OCI-LY1 (cell line): Measurements from ENCODE around the gene TMEM11.

Experiments
- H2AFZ ChIP-seq: fragments of 200-600 bp; sonication (generic), shearing (Covaris generic); 2 replicates; pipeline ENCODE4 v1.6.0; 2014; ENCODE audit warnings: antibody characterized with exemption, mild to moderate bottlenecking, low read length
- H3F3A ChIP-seq: fragments of 200-600 bp; sonication (generic), shearing (Covaris generic); 2 replicates; pipeline ENCODE4 v1.6.0; 2014; ENCODE audit warnings: mild to moderate bottlenecking, antibody characterized with exemption, low read length, moderate library complexity; ENCODE audit not compliant: insufficient read depth
- H3K27ac ChIP-seq: fragments of 200-600 bp; sonication (generic); 2 replicates; pipeline ENCODE4 v1.5.1; 2014; ENCODE audit warnings: low read length, mixed run types, mild to moderate bottlenecking, low read depth; ENCODE audit not compliant: poor library complexity, severe bottlenecking
- H3K27me3 ChIP-seq: fragments of 200-600 bp; sonication (generic); 2 replicates; pipeline ENCODE4 v1.6.0; 2014; ENCODE audit warnings: antibody characterized with exemption, mild to moderate bottlenecking, low read length, moderate library complexity; ENCODE audit not compliant: insufficient read depth
- H3K36me3 ChIP-seq: fragments of 200-600 bp; sonication (generic); 2 replicates; pipeline ENCODE4 v1.6.1; 2014; ENCODE audit warnings: mild to moderate bottlenecking, antibody characterized with exemption, low read length, moderate library complexity, mixed read lengths; ENCODE audit not compliant: insufficient read depth
- H3K4me1 ChIP-seq: fragments of 200-600 bp; sonication (generic); 2 replicates; pipeline ENCODE4 v1.5.1; 2014; ENCODE audit warnings: mild to moderate bottlenecking, low read length, moderate library complexity; ENCODE audit not compliant: insufficient read depth, severe bottlenecking
- H3K4me2 ChIP-seq: fragments of 200-600 bp; sonication (generic), shearing (Covaris generic); 2 replicates; pipeline ENCODE4 v1.6.1; 2014; ENCODE audit warnings: low read length
- H3K4me3 ChIP-seq: fragments of 200-600 bp; sonication (generic); 2 replicates; pipeline ENCODE4 v1.5.1; 2014; ENCODE audit warnings: low read length, low read depth, mild to moderate bottlenecking, mixed read lengths; ENCODE audit not compliant: poor library complexity, severe bottlenecking
- H3K79me2 ChIP-seq: fragments of 200-600 bp; shearing (Covaris generic); 2 replicates; pipeline ENCODE4 v1.6.1; 2016; ENCODE audit warnings: mixed run types, low read length, mixed read lengths; ENCODE audit not compliant: insufficient read depth
- H3K9ac ChIP-seq: fragments of 200-600 bp; sonication (generic), shearing (Covaris generic); 2 replicates; pipeline ENCODE4 v1.6.1; 2014; ENCODE audit warnings: mild to moderate bottlenecking, low read length, mixed read lengths
- H3K9me2 ChIP-seq: fragments of 200-600 bp; sonication (generic), shearing (Covaris generic); 2 replicates; pipeline ENCODE4 v1.6.1; 2014; ENCODE audit warnings: low read depth, mild to moderate bottlenecking, low read length, mixed read lengths
- H3K9me3 ChIP-seq: fragments of 200-600 bp; shearing (Covaris generic); 2 replicates; pipeline ENCODE4 v1.6.1; 2014; ENCODE audit warnings: low read length, mixed read lengths
- H4K20me1 ChIP-seq: fragments of 200-600 bp; sonication (generic), shearing (Covaris generic); 2 replicates; pipeline ENCODE4 v1.6.0; 2016; ENCODE audit warnings: mild to moderate bottlenecking, low read length; ENCODE audit not compliant: insufficient read depth
- EZH2 ChIP-seq: fragments of 200-600 bp; sonication (generic), shearing (Covaris generic); IDR thresholded peaks from 2 replicates; pipeline ENCODE4 v1.8.0; 2017; ENCODE audit warnings: borderline replicate concordance, mixed run types, mild to moderate bottlenecking, antibody characterized with exemption, low read length, moderate library complexity, mixed read lengths
- TF ChIP-seq, protein P1 (sequence below): fragments of 200-600 bp; sonication (generic), shearing (Covaris generic); IDR thresholded peaks from 2 replicates; pipeline ENCODE4 v1.5.1; 2017; ENCODE audit warnings: mild to moderate bottlenecking, antibody characterized with exemption, low read length, moderate library complexity, mixed read lengths

Gene TMEM11

DNA sequence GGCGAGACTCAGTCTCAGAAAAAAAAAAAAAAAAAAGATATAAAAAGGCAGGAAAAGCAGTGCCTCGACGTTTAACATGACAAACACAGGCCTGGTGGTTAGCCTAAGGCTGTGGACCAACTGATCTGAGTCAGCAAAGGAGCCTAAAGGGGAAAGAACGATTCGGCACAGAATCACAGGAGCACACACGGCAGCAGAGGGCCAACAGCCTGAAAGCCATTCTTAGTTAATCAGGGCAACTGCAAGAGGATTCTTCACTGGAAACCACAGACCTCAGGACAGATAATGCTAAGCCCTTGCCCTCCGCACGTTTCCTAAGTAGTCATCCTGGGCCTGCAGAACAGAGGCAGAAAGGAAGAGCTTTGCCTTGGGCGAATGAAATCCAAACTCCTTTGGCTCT lies 14.7 kb downstream of the TMEM11 start:
- no peaks in the 10 kb centered on the region for H4K20me1 ChIP-seq
- no peaks in the 10 kb centered on the region for H3K9me2 ChIP-seq
- peaks cover 27% of the 10 kb centered on the region for H3K36me3 ChIP-seq
- no peak for TF ChIP-seq EZH2
- TF ChIP-seq, protein P1, sequence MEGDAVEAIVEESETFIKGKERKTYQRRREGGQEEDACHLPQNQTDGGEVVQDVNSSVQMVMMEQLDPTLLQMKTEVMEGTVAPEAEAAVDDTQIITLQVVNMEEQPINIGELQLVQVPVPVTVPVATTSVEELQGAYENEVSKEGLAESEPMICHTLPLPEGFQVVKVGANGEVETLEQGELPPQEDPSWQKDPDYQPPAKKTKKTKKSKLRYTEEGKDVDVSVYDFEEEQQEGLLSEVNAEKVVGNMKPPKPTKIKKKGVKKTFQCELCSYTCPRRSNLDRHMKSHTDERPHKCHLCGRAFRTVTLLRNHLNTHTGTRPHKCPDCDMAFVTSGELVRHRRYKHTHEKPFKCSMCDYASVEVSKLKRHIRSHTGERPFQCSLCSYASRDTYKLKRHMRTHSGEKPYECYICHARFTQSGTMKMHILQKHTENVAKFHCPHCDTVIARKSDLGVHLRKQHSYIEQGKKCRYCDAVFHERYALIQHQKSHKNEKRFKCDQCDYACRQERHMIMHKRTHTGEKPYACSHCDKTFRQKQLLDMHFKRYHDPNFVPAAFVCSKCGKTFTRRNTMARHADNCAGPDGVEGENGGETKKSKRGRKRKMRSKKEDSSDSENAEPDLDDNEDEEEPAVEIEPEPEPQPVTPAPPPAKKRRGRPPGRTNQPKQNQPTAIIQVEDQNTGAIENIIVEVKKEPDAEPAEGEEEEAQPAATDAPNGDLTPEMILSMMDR, result no peak
- peak overlapping the region; percentile 62; the same call in 1 of the 2 replicates for H3K4me2 ChIP-seq
- no peak overlapping the region for H2AFZ ChIP-seq
- peak overlapping the region; percentile 48; the same call in 1 of the 2 replicates for H3K9ac ChIP-seq
- H3F3A ChIP-seq, result no peaks in the 10 kb centered on the region
- no peaks in the 10 kb centered on the region for H3K27me3 ChIP-seq
- H3K79me2 ChIP-seq, result peaks cover 19% of the 10 kb centered on the region; the same call in 1 of the 2 replicates
- H3K4me3 ChIP-seq, result no peak overlapping the region
- H3K4me1 ChIP-seq, result peaks cover 40% of the 10 kb centered on the region
- no peaks in the 10 kb centered on the region for H3K9me3 ChIP-seq
- H3K27ac ChIP-seq, result peak overlapping the region; percentile 89

DNA sequence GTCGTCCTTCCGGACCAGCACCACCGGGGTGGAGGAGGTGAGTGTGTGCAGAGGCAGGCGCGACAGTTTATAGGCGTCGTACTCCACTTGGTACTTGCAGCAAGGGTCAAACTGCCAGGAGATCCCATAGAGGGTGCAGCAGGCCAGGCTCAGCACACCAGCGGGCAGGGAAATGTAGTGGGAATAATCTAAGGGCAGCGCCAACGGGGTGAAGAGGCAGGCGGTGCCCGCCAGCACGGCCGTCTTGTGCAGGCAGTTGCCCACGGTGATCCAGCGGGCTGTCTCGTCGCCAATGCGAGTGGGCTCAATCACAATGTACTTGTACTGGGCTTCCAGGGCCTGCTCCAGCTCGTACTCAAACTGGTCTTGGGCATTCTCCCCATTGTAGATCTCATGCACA lies 15.6 kb downstream of the TMEM11 start:
- Histone ChIP-seq H3F3A (no peaks in the 10 kb centered on the region), H3K27me3 (no peaks in the 10 kb centered on the region), H3K4me3 (no peak overlapping the region), H4K20me1 (no peaks in the 10 kb centered on the region), H3K4me2 (no peak overlapping the region), H3K9me3 (no peaks in the 10 kb centered on the region), H3K79me2 (peaks cover 19% of the 10 kb centered on the region; the same call in 1 of the 2 replicates), H3K9ac (no peak overlapping the region), H3K4me1 (peaks cover 49% of the 10 kb centered on the region), H2AFZ (no peak overlapping the region), H3K36me3 (peaks cover 27% of the 10 kb centered on the region), H3K27ac (no peak overlapping the region), H3K9me2 (no peaks in the 10 kb centered on the region)
- TF ChIP-seq EZH2, result no peak
- TF ChIP-seq, protein P1, result no peak

DNA sequence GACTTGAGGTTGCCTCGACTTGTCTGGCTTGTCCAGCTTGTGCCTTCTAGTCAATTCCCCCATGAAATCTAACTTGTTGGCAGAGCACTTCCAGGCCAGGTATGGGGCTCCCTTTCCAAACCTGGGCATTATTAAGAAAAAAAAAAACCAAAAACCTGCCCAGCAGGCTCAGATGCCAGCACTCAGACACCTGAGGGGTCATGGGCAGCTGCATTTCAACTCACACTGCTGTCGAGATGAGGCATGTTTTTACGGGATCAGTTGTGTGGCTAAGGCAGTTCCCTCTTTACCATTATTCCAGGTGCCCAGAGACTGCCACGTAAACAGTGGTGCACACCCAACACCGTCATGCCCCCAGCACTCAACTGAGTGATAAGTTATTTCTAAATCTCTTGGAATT lies 17.8 kb downstream of the TMEM11 start:
- Histone ChIP-seq H3K9me2 (no peaks in the 10 kb centered on the region), H3K4me2 (no peak overlapping the region), H4K20me1 (no peaks in the 10 kb centered on the region), H3K27ac (no peak overlapping the region), H3F3A (no peaks in the 10 kb centered on the region), H2AFZ (no peak overlapping the region), H3K9ac (no peak overlapping the region), H3K79me2 (peaks cover 5% of the 10 kb centered on the region; the same call in 1 of the 2 replicates), H3K9me3 (no peaks in the 10 kb centered on the region), H3K36me3 (peaks cover 24% of the 10 kb centered on the region), H3K4me3 (no peak overlapping the region), H3K4me1 (peaks cover 53% of the 10 kb centered on the region), H3K27me3 (no peaks in the 10 kb centered on the region)
- TF ChIP-seq, protein P1, result no peak
